Measurements from ENCODE around the gene ZBTB21.

Gene ZBTB21

DNA sequence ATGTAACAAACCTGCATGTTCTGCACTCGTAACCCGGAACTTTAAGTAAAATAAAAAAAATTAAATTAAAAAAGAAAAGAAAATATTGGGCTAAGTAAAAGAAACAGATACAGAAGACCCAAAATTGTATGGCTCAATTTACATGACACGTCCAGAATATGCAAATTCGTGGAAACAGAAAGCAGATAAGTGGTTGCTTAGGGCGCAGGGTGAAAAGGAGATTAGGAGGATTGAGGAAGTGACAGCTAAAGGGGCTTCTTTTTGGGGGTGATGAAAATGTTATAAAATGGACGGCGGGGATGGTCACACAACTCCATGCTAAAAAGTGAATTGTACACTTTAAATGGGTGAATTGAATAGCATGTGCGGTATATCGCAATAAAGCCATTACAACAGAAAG lies 27.4 kb upstream of the ZBTB21 start:
- H3K27me3 ChIP-seq (ENCODE audit: low read depth, low read length), result no peaks in the 10 kb centered on the region
- H2AFZ ChIP-seq (ENCODE audit: low read depth, low read length), result no peak overlapping the region
- no peaks in the 10 kb centered on the region for H3K36me3 ChIP-seq (replicated peaks; ENCODE audit: low read depth, low read length)
- H3K9ac ChIP-seq (ENCODE audit: low read length), result no peak overlapping the region
- no peak overlapping the region for H3K27ac ChIP-seq (ENCODE audit: low read length)
- no peak overlapping the region for H3K4me3 ChIP-seq (ENCODE audit: low read length)
- H4K20me1 ChIP-seq (ENCODE audit: insufficient read depth, low read length), result no peaks in the 10 kb centered on the region
- no peak overlapping the region for H3K4me2 ChIP-seq (ENCODE audit: low read length)
- no peak for TF ChIP-seq EZH2phosphoT487 (IDR thresholded peaks at IDR 0.05; ENCODE audit: low read depth)
- TF ChIP-seq, protein P1, sequence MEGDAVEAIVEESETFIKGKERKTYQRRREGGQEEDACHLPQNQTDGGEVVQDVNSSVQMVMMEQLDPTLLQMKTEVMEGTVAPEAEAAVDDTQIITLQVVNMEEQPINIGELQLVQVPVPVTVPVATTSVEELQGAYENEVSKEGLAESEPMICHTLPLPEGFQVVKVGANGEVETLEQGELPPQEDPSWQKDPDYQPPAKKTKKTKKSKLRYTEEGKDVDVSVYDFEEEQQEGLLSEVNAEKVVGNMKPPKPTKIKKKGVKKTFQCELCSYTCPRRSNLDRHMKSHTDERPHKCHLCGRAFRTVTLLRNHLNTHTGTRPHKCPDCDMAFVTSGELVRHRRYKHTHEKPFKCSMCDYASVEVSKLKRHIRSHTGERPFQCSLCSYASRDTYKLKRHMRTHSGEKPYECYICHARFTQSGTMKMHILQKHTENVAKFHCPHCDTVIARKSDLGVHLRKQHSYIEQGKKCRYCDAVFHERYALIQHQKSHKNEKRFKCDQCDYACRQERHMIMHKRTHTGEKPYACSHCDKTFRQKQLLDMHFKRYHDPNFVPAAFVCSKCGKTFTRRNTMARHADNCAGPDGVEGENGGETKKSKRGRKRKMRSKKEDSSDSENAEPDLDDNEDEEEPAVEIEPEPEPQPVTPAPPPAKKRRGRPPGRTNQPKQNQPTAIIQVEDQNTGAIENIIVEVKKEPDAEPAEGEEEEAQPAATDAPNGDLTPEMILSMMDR (IDR thresholded peaks at IDR 0.05; ENCODE audit: low read depth, low read length), result no peak
- no peaks in the 10 kb centered on the region for H3K4me1 ChIP-seq (ENCODE audit: low read length)
- H3K79me2 ChIP-seq (ENCODE audit: low read length), result no peaks in the 10 kb centered on the region
- no peaks in the 10 kb centered on the region for H3K9me3 ChIP-seq (ENCODE audit: insufficient read depth, low read length)

DNA sequence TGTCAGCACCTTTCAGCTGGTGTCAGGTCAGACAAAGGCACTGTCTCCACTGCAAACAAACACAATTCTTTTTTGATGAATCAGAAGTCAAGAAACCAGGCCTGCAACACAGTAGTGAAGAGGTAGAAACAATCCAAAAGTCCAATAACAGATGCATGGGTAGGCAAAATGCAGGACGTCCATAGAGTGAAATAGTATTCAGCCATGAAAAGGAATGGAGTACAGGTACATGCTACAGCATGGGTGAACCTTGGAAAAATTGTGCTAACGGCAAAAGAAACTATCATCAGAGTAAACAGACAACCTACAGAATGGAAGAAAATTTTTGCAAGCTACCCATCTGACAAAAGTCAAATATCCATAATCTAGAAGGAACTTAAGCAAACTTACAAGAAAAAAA lies 26.2 kb upstream of the ZBTB21 start:
- no peaks in the 10 kb centered on the region for H3K4me1 ChIP-seq (ENCODE audit: low read length)
- no peaks in the 10 kb centered on the region for H4K20me1 ChIP-seq (ENCODE audit: insufficient read depth, low read length)
- H2AFZ ChIP-seq (ENCODE audit: low read depth, low read length), result no peak overlapping the region
- no peak overlapping the region for H3K4me2 ChIP-seq (ENCODE audit: low read length)
- H3K27ac ChIP-seq (ENCODE audit: low read length), result no peak overlapping the region
- no peaks in the 10 kb centered on the region for H3K9me3 ChIP-seq (ENCODE audit: insufficient read depth, low read length)
- no peaks in the 10 kb centered on the region for H3K36me3 ChIP-seq (replicated peaks; ENCODE audit: low read depth, low read length)
- no peak for TF ChIP-seq EZH2phosphoT487 (IDR thresholded peaks at IDR 0.05; ENCODE audit: low read depth)
- TF ChIP-seq, protein P1 (IDR thresholded peaks at IDR 0.05; ENCODE audit: low read depth, low read length), result no peak
- H3K4me3 ChIP-seq (ENCODE audit: low read length), result no peak overlapping the region
- no peaks in the 10 kb centered on the region for H3K27me3 ChIP-seq (ENCODE audit: low read depth, low read length)
- H3K79me2 ChIP-seq (ENCODE audit: low read length), result no peaks in the 10 kb centered on the region
- no peak overlapping the region for H3K9ac ChIP-seq (ENCODE audit: low read length)

DNA sequence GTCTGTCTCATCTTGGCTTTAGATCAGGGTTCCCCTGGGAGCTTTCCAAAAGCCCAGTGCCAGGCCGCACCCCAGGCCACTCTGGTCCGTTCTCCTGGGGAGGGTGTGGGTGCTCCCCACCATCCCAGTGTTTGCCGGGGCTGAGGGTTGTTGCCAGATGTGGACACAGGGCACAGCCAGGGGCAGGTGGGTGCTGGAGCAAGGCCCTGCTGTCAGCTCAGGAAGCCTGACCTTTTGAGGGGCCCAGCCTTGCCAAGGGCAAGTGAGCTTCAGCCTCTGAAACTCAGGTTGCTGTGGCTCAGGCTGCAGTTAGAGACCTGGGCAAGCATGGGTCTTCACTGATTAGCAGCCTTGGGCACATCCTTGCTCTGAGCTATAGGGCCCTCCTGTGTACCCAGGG lies 22.8 kb upstream of the ZBTB21 start:
- H2AFZ ChIP-seq (ENCODE audit: low read depth, low read length), result no peak overlapping the region

DNA sequence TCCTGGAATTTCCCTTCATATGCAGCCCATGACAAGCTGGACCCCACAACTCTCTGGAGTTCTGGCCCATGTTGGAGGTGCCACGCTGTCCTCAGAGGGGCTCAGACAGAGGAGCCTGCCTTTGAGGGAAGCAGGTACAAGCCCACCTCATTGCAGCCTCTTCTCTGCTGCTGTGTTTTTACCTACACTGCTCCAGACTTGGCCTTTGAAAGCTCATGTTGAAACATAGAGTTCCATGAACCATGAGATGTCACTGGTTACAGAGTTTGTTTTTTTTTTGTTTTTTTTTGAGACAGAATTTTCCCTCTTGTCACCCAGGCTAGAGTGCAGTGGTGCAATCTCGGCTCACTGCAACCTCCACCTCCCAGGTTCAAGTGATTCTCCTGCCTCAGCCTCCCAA lies 22.1 kb upstream of the ZBTB21 start:
- H3K27ac ChIP-seq (ENCODE audit: low read length), result no peak overlapping the region
- H3K4me3 ChIP-seq (ENCODE audit: low read length), result no peak overlapping the region
- no peaks in the 10 kb centered on the region for H3K79me2 ChIP-seq (ENCODE audit: low read length)
- no peaks in the 10 kb centered on the region for H3K4me1 ChIP-seq (ENCODE audit: low read length)
- no peak overlapping the region for H3K9ac ChIP-seq (ENCODE audit: low read length)
- H4K20me1 ChIP-seq (ENCODE audit: insufficient read depth, low read length), result no peaks in the 10 kb centered on the region
- H3K36me3 ChIP-seq (replicated peaks; ENCODE audit: low read depth, low read length), result no peaks in the 10 kb centered on the region
- H2AFZ ChIP-seq (ENCODE audit: low read depth, low read length), result no peak overlapping the region
- no peak for TF ChIP-seq EZH2phosphoT487 (IDR thresholded peaks at IDR 0.05; ENCODE audit: low read depth)
- TF ChIP-seq, protein P1 (IDR thresholded peaks at IDR 0.05; ENCODE audit: low read depth, low read length), result no peak
- H3K4me2 ChIP-seq (ENCODE audit: low read length), result no peak overlapping the region
- H3K27me3 ChIP-seq (ENCODE audit: low read depth, low read length), result no peaks in the 10 kb centered on the region
- no peaks in the 10 kb centered on the region for H3K9me3 ChIP-seq (ENCODE audit: insufficient read depth, low read length)

More for the DNA sequence above, 22.8 kb upstream of the ZBTB21 start:
- Histone ChIP-seq H4K20me1 (ENCODE audit: insufficient read depth, low read length) (no peaks in the 10 kb centered on the region), H3K27me3 (ENCODE audit: low read depth, low read length) (no peaks in the 10 kb centered on the region), H3K36me3 (replicated peaks; ENCODE audit: low read depth, low read length) (no peaks in the 10 kb centered on the region), H3K9me3 (ENCODE audit: insufficient read depth, low read length) (no peaks in the 10 kb centered on the region), H3K79me2 (ENCODE audit: low read length) (no peaks in the 10 kb centered on the region), H3K4me2 (ENCODE audit: low read length) (no peak overlapping the region), H3K9ac (ENCODE audit: low read length) (no peak overlapping the region), H3K4me3 (ENCODE audit: low read length) (no peak overlapping the region), H3K27ac (ENCODE audit: low read length) (no peak overlapping the region), H3K4me1 (ENCODE audit: low read length) (no peaks in the 10 kb centered on the region)
- TF ChIP-seq, protein P1 (IDR thresholded peaks at IDR 0.05; ENCODE audit: low read depth, low read length), result no peak
- TF ChIP-seq EZH2phosphoT487 (IDR thresholded peaks at IDR 0.05; ENCODE audit: low read depth), result no peak

Measured in OCI-LY3 (cell line).